ENCODE data around the gene GUCA2B. TPM values are rescaled to one million over a fixed set of nuclear protein-coding genes. Genes with fewer than 3 reads are reported as not detected.
A peak's percentile ranks its signal among the peaks of the same experiment; 100 is the strongest.

The GUCA2B gene
- total and polyA plus RNA-seq, 8 donors: 2.2 to 13.1 (median 4.8) TPM; not detected in 4

DNA sequence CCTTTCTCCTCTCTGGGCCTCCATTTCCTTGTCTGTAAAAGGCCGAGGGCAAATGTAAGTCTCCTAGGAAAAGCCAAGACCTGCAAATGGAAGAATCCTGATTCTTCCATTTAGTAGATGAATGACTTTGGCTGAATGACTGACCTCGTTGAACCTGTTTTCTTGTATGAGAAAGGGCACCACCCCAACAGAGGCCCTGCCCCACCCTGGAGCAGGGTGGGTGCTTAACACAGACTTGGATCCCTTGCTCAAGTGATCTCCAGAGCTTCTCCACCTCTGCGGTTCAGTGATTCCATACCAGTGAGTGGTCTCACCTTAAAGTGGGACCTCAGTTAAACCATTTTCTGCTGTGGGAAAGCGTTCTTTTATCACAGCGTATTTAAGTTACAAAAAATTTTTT lies 39.0 kb upstream of the GUCA2B start:
- Histone ChIP-seq H3K36me3 (no peaks in the 10 kb centered on the region), H3K9me3 (no peaks in the 10 kb centered on the region), H3K27ac (no peak overlapping the region), H3K4me1 (no peaks in the 10 kb centered on the region), H3K27me3 (peaks cover 0 to 5% (median 0%) of the 10 kb centered on the region in 3 donors), H3K4me3 (no peak overlapping the region)
- intact Hi-C loops (cut with DNase I; ENCODE audit: low total_unique reads): no loop called here
- WGBS, 5 donors: 67 to 74% (median 68%) methylated on average over 5 of the region's 5 CpGs
- no peak for TF ChIP-seq POLR2A (IDR thresholded peaks at IDR 0.05)
- TF ChIP-seq EP300 (IDR thresholded peaks at IDR 0.05): no peak
- no peak for TF ChIP-seq POLR2AphosphoS5 (IDR thresholded peaks at IDR 0.05)
- TF ChIP-seq, protein P1, sequence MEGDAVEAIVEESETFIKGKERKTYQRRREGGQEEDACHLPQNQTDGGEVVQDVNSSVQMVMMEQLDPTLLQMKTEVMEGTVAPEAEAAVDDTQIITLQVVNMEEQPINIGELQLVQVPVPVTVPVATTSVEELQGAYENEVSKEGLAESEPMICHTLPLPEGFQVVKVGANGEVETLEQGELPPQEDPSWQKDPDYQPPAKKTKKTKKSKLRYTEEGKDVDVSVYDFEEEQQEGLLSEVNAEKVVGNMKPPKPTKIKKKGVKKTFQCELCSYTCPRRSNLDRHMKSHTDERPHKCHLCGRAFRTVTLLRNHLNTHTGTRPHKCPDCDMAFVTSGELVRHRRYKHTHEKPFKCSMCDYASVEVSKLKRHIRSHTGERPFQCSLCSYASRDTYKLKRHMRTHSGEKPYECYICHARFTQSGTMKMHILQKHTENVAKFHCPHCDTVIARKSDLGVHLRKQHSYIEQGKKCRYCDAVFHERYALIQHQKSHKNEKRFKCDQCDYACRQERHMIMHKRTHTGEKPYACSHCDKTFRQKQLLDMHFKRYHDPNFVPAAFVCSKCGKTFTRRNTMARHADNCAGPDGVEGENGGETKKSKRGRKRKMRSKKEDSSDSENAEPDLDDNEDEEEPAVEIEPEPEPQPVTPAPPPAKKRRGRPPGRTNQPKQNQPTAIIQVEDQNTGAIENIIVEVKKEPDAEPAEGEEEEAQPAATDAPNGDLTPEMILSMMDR (IDR thresholded peaks at IDR 0.05): no peak
- peak in 1 of 2 donors; percentile 29 for DNase-seq

- H3K4me3 ChIP-seq: no peak overlapping the region
- peaks cover 0 to 5% (median 0%) of the 10 kb centered on the region in 3 donors for H3K27me3 ChIP-seq
- no peaks in the 10 kb centered on the region for H3K9me3 ChIP-seq
- TF ChIP-seq POLR2A (IDR thresholded peaks at IDR 0.05) (no peak), POLR2AphosphoS5 (IDR thresholded peaks at IDR 0.05) (no peak), EP300 (IDR thresholded peaks at IDR 0.05) (no peak)
- TF ChIP-seq, protein P1 (IDR thresholded peaks at IDR 0.05): no peak
- WGBS, 5 donors: 77 to 81% (median 80%) methylated on average over 5 of the region's 5 CpGs
- no peak overlapping the region for H3K27ac ChIP-seq
- intact Hi-C loops (cut with DNase I; ENCODE audit: low total_unique reads): no loop called here
- H3K4me1 ChIP-seq: no peaks in the 10 kb centered on the region
- H3K36me3 ChIP-seq: no peaks in the 10 kb centered on the region
- DNase-seq: no peak
These were observed 36.0 kb upstream of the GUCA2B start for GRCh38 chr1:42117214-42117613.

GRCh38 chr1:42118125-42118524 lies 35.1 kb upstream of the GUCA2B start:
- H3K4me3 ChIP-seq: no peak overlapping the region
- no peak for DNase-seq
- TF ChIP-seq POLR2AphosphoS5 (IDR thresholded peaks at IDR 0.05): no peak
- TF ChIP-seq EP300 (IDR thresholded peaks at IDR 0.05): no peak
- TF ChIP-seq POLR2A (IDR thresholded peaks at IDR 0.05): no peak
- TF ChIP-seq, protein P1 (IDR thresholded peaks at IDR 0.05): no peak
- H3K36me3 ChIP-seq: no peaks in the 10 kb centered on the region
- no peaks in the 10 kb centered on the region for H3K4me1 ChIP-seq
- H3K27ac ChIP-seq: no peak overlapping the region
- 75 to 88% (median 79%) methylated on average over 1 of the region's 1 CpG for WGBS, 5 donors
- intact Hi-C loops (cut with DNase I; ENCODE audit: low total_unique reads): no loop called here
- H3K27me3 ChIP-seq: peaks cover 0 to 5% (median 0%) of the 10 kb centered on the region in 3 donors
- H3K9me3 ChIP-seq: no peaks in the 10 kb centered on the region

DNA sequence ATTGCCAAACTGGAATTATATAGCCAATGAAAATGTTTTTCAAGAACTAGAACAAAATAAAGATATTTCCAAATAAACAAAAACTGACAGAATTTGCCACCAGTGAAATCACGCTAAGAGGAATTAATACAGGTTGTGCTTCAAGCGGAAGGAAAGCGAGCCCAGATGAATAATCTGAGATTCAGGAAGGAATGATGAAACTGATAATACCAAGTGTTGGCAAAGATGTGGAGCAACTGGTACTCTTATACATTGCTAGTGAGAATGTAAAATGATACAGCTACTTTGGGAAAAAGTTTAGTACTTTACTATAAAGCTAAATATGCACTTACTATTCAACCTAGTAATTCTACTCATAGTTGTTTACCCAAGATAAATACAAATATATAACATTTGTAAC lies 30.8 kb upstream of the GUCA2B start:
- no peaks in the 10 kb centered on the region for H3K4me1 ChIP-seq
- H3K4me3 ChIP-seq: no peak overlapping the region
- H3K27ac ChIP-seq: no peak overlapping the region
- no peaks in the 10 kb centered on the region for H3K27me3 ChIP-seq
- TF ChIP-seq EP300 (IDR thresholded peaks at IDR 0.05): no peak
- DNase-seq: no peak
- WGBS, 5 donors: 96 to 98% (median 96%) methylated on average over 3 of the region's 3 CpGs
- no peaks in the 10 kb centered on the region for H3K36me3 ChIP-seq
- H3K9me3 ChIP-seq: no peaks in the 10 kb centered on the region
- intact Hi-C loops (cut with DNase I; ENCODE audit: low total_unique reads): no loop called here

DNA sequence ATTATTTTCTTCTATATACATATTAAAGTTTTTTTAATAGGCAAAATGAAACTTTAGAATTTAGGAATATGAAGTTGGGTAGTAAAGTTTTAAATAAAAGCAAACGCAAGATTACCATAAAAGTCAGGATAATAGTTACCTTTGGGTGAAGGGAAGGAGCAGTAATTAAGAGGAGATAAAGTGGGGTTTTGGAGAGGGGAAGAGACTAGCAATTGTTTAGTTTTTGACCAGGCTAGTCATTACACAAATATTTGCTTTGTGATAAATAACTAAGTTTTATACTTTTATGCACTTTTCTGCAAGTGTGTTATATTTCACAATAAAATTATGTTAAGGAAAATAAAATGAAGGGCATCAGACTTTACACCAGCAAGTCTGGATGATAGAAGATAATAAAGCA lies 27.7 kb upstream of the GUCA2B start:
- H3K27me3 ChIP-seq: peaks cover 0 to 6% (median 0%) of the 10 kb centered on the region in 3 donors
- no peak for DNase-seq
- no peaks in the 10 kb centered on the region for H3K4me1 ChIP-seq
- H3K36me3 ChIP-seq: no peaks in the 10 kb centered on the region
- TF ChIP-seq POLR2A (IDR thresholded peaks at IDR 0.05) (no peak), EP300 (IDR thresholded peaks at IDR 0.05) (no peak), POLR2AphosphoS5 (IDR thresholded peaks at IDR 0.05) (no peak)
- TF ChIP-seq, protein P1 (IDR thresholded peaks at IDR 0.05): no peak
- WGBS, 5 donors: 0 to 92% (median 73%) methylated on average over 1 of the region's 1 CpG
- no peaks in the 10 kb centered on the region for H3K9me3 ChIP-seq
- H3K27ac ChIP-seq: no peak overlapping the region
- no peak overlapping the region for H3K4me3 ChIP-seq
- intact Hi-C loops (cut with DNase I; ENCODE audit: low total_unique reads): no loop called here

All from stomach (tissue), 9 donors.